ENCODE results near the gene IFNL2.
"Not testable (repeated sequence)": the region's sequence is repeated elsewhere in the genome, so short reads cannot be mapped to it uniquely, and the experiment has no call there.

The IFNL2 gene

DNA sequence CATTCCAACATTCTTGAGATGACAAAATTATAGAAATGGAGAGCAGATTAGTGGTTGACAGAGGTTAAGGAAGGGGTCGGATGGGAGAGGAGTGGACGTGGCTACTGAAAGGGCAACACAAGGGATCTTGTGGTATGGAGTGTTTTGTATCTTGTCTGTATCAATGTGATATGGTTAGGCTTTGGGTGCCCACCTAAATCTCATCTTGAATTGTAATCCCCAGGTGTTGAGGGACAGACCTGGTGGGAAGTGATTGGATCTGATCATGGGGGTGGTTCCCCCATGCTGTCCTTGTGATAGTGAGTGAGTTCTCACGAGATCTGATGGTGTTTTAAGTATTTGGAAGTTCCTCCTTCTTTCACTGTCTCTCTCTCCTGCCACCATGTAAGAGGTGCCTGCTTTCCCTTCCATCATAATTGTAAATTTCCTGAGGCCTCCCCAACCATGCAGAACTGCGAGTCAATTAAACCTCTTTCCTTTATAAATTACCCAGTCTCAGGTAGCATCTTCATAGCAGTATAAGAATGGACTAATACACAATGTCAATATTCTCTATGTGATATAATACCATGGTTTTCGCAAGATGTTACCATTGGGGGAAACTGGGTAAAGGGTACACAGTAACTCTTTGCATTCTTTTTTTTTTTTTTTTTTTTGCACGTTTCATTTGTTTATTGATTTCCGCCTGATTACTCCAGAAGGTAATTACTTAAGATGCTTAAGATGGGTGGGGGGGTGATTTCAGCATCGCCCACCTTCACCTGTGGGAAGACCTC is 14.6 kb upstream of the IFNL2 start:
- no peak for DNase-seq

- DNase-seq, result no peak
Observed at GRCh38 chr19:39254531-39255345, 13.5 kb upstream of the IFNL2 start.

GRCh38 chr19:39257227-39257626 is 11.0 kb upstream of the IFNL2 start:
- DNase-seq, result no peak

DNA sequence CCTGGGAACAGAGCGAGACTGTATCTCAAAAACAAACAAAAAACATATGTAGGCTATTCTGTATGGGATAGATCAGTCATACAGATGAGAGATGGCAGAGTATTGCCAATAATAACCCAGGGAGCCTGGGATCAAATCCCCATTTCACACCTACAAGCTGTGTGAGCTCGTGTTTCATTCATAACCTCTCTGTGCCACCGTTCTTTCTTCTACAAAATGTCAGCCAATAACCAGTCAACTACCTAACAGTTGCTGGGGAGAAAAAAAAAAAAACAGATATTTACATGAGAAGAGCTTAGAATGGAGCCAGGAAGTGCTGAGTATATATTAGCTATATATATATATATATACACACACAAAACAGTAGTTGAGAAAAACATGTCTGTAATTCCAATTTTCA is 6.5 kb upstream of the IFNL2 start:
- DNase-seq, result no peak

DNA sequence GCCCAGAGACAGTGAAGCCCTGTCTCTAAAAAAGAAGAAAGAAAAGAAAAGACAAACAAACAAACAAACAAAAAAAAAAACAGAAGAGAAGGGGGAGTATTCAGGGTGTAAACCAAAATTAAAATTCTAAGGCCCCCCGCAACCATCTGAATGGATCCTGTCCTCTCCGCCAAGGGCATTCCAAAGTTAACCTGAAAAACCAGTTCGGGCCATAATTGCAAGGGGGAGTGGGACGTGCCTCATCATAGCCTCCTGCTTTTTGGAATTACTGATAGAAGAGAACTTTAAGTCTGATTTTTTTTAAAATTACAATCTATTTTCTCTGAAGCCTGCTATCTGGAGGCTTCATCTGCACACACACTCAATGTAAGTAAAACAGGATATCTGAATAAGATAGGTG is 5.7 kb upstream of the IFNL2 start:
- no peak for DNase-seq

DNA sequence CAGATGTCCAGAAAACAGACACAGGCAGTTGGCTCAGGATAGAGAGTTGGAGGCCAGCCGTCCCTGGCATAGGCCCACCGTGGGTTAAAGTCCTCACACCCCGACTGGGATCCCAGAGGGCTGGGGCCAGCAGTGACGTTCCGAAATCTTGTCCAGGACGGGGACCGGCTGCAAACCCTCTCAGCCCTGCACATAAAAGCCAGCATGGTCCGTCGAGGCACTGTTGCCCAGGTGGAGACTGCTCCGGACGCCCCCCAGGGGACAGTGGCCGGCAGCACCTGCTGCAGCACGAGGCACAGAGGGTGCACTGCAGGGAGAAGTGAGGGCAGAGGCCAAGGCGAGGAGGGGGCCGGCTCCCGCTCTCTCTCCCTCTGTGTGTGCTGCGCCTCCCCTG is 4.3 kb upstream of the IFNL2 start:
- DNase-seq, result no peak

DNA sequence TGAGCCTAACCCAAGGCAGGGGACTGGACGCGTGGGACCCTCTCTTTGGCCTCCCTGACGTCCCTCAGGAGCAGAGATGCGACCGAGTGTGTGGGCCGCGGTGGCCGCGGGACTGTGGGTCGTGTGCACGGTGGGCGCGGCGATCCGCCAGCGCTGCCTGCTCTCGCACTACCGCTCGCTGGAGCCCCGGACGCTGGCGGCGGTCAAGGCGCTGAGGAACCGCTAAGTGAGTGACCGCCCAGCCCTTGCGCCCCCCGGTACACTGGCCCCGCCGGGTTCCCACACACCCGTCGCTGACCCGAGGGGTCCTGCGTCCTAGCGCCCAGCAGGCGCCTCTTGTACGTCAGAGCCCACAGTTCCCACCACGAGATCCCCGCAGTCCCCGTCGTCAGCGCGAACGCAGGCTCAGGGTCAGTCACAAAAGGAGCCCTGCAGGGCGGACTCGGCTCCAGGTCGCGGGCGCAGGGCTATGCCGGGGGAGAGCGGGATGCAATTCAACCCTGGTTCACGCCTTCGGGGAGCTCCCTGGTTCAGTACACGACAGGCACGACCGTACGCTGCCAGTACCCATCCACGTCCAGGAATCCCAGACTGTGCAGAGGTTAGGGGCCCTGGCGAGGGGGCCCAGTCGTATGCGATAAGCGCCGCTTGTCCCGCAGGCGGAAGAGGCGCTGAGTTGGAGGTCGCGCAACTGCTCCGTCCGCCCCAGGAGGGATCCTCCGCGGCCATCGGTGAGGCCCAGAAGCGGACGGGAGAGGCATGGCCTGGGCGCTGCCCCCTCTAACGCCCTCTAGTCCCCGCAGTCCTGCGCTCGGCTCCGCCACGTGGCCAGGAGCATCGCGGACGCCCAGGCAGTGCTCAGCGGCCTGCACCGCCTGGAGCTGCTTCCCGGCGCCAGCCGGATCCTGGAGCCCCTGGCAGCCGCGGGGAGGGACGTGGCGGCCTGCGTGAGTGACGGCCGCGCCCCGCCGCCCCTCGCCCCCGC is 3.6 kb upstream of the IFNL2 start:
- DNase-seq, result peak; percentile 38

DNA sequence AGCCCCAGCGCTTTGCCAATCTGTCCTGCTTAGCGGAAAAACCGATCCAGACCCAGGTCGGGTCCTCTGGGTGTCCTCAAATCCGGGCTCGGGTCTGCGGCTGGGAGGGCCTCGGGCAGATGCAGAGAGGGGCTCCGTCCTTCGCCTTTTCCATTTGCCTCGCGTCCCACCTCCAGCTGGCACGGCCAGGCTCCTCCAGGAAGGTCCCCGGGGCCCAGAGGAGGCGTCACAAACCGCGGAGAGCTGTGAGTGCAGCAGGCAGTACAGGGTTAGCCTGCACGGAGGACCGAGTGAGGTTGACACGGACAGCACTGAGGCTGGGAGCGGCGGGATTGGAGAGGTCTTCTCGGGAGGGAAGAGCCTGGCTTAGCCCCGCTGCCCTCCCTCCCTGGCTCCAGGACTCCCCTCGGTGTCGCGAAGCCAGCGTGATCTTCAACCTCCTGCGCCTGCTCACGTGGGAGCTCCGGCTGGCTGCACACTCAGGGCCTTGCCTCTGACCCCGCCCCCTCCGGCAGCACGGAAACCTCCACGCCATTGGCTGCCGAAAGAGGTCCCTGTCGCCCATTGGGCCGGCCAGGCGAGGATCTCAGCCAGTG is 2.8 kb upstream of the IFNL2 start:
- DNase-seq, result no peak

DNA sequence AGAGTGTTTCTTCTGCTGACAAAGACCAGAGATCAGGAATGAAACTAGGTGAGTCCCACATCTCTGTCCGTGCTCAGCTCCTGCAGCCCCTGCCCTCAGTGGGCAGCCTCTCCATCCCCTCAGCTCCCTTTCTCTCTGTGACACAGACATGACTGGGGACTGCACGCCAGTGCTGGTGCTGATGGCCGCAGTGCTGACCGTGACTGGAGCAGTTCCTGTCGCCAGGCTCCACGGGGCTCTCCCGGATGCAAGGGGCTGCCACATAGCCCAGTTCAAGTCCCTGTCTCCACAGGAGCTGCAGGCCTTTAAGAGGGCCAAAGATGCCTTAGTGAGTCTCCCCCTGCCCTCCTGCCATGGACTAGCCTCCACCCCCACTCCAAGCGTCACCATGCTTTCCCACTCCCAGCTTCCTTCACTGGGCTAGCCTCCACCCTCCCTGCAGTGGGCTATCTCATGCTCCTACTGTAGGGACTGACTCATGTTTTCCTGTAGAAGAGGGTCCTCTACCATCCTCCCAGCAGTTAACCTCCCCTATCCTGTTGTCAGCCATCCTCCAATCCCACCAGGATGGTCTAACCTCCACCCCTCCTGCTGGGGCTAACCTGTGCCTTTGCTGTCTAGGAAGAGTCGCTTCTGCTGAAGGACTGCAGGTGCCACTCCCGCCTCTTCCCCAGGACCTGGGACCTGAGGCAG is 481 bp downstream of the IFNL2 start:
- not testable (repeated sequence) for DNase-seq

DNA sequence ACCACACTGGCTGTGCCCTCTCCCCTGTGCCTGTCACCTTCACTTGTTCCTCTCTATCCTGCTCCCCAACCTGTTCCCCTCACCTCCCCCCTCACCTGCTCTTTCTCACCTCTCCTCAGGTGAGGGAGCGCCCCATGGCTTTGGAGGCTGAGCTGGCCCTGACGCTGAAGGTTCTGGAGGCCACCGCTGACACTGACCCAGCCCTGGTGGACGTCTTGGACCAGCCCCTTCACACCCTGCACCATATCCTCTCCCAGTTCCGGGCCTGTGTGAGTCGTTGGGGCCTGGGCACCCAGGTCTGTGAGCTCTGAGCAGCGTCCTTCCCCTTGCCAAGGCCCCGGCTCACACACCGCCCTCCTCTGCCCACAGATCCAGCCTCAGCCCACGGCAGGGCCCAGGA is 1.2 kb downstream of the IFNL2 start:
- not testable (repeated sequence) for DNase-seq

DNA sequence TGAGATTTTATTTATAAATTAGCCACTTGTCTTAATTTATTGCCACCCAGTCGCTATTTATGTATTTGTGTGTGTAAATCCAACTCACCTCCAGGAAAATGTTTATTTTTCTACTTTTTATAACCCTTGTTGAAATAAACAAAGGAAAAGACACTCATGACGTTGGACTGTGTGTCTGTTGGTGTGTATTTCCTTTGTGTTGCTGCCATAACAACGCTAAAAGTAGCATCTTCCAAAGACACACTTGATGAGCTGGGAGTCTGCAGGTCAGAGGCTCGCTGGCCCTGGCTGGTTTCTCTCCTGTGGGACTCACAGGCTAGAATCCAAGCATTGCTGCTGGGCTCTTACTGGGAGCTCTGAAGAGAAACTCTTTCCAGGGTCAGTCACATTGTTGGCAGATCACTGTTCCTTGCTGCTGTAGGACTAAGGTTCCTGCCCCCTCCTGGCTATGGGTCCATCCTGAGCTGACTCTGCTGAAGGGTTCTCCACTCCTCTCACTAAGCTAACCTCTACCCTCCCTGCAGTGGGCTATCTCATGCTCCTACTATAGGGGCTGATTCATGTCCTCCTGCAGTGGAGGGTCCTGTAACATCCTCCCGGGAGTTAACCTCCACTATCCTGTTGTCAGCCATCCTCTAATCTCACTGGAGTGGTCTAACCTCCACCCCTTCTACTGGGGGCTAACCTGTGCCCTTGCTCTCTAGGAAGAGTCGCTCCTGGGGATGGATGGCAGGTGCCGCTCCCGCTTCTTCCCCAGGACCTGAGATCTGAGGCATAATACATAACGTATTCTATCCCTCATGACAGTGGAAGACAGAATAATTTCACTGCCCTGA is 2.1 kb downstream of the IFNL2 start:
- peak; percentile 30 for DNase-seq

DNA sequence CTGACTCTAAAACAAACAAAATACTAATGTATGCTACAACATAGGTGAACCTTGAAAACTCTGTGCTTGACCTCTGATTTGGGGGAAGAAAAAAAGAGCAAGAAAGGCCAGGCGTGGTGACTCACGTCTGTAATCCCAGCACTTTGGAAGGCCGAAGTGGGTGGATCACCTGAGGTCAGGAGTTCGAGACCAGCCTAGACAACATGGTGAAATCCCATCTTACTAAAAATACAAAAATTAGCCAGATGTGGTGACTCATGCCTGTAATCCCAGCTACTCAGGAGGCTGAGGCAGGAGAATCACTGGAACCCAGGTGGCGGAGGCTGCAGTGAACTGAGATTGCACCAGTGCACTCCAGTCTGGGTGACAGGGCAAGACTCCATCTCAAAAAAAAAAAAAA is 5.7 kb downstream of the IFNL2 start:
- DNase-seq, result not testable (repeated sequence)

GRCh38 chr19:39275578-39275977 is 7.4 kb downstream of the IFNL2 start:
- DNase-seq, result no peak

DNA sequence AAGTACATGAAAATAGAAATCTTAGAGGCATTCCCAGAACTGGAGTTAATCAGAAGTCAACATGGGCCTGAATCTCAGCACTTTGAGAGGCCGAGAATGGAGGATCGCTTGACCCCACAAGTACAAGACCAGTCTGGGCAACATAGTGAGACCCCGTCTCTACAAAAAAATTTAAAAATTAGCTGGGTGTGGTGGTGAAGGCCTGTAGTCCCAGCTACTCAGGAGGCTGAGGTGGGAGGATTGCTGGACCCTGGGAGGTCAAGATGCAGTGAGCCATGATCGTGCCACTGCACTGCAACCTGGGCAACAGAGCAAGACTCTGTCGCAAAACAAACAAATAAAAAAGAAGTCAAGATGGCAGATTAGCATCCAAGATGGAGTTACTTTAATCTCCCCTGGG is 8.5 kb downstream of the IFNL2 start:
- no peak for DNase-seq

DNA sequence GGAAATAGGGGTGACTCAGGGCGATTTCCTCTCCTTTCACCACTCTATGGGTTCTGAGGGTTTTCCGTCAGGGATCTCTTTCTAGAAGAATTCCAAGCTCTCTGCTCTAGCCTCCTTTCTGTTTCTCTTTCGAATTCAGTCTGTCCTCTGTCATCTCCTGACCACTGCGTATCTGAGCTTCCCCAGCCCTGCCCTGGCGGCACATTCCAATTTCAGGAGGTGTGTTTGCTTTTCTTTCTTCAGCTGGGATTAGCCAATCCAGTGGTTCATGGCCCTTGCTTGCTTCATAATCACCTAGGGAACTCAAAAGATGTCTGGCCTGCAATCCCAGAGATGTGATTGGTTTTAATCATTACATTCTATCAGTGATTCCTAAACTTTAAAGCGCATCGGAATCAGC is 9.4 kb downstream of the IFNL2 start:
- no peak for DNase-seq

GRCh38 chr19:39282021-39282420 is 13.8 kb downstream of the IFNL2 start:
- DNase-seq, result no peak

DNA sequence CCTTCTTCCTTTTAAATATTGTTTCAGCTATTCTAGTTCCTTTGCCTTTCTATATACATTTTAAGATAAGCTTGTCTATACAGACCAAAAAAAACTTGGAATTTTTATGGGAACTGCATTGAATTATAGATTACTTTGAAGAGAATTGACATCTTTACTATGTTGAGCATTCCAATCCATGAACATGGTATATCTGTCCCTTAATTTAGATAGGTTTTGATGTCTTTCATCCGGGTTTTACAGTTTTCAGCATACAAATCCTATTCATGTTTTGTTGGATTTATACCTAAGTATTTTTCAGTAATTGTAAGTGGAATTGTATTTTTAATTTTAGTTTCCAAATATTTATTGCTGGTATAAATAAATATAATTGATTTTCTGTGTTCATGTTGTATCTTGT is 15.8 kb downstream of the IFNL2 start:
- DNase-seq, result no peak

GRCh38 chr19:39293394-39293793 is 25.2 kb downstream of the IFNL2 start:
- no peak for DNase-seq

- DNase-seq, result no peak
Observed at GRCh38 chr19:39296055-39296645, 28.0 kb downstream of the IFNL2 start, which contains the start of gene IFNL1. TSS of gene IFNL1 (plus strand) at chr19:39296407. CDS start at chr19:39296422, 15 bp downstream.

DNA sequence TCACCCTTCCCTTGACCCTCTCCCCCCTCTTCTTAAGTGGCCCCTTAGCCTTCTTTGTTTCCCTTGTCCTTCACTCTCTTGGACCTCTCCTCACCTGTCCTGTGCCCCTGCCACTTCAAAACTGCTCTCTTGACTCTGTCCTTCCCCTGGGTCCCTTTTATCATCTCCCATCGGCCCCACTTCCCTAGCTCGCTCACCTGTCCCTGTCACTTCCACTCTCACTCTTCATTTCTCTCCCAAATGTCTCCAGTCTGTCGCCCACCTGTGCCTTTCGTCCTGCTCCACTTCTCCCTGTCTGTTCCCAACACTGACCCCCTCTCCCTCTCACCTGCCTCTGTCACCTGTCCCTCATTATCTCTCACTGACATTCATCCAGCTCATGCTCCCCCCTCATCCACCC is 28.7 kb downstream of the IFNL2 start:
- DNase-seq, result no peak

Measured in right hindlimb (tissue), 1 donor.